Measurements from ENCODE around the gene ARID1B. TPM values are rescaled to one million over a fixed set of nuclear protein-coding genes. Genes with fewer than 3 reads are reported as not detected.

The ARID1B gene
- total and polyA plus RNA-seq, 7 donors = 8.4 to 115 (median 69.6) TPM

- TF ChIP-seq CTCF (IDR thresholded peaks at IDR 0.05) = no peak
- TF ChIP-seq POLR2A (IDR thresholded peaks at IDR 0.05) = no peak
- no peak for TF ChIP-seq EP300 (IDR thresholded peaks at IDR 0.05)
- no peak for TF ChIP-seq POLR2AphosphoS5 (IDR thresholded peaks at IDR 0.05)
- no peak overlapping the region for H3K4me3 ChIP-seq
- intact Hi-C loops (cut with DNase I) = no loop called here
- H3K27ac ChIP-seq = no peak overlapping the region
- H3K36me3 ChIP-seq = no peaks in the 10 kb centered on the region
- no peak for DNase-seq
- peaks cover 0 to 19% (median 15%) of the 10 kb centered on the region in 4 donors for H3K4me1 ChIP-seq
- H3K9me3 ChIP-seq = no peaks in the 10 kb centered on the region
- H3K27me3 ChIP-seq = no peaks in the 10 kb centered on the region
These were observed 135.3 kb downstream of the ARID1B start for GRCh38 chr6:156912431-156912830.

GRCh38 chr6:156914181-156914580, 137.0 kb downstream of the ARID1B start:
- no peaks in the 10 kb centered on the region for H3K36me3 ChIP-seq
- H3K9me3 ChIP-seq = no peaks in the 10 kb centered on the region
- WGBS, 2 donors = 84 to 89% methylated on average over 7 of the region's 7 CpGs
- no peak for DNase-seq
- TF ChIP-seq POLR2A (IDR thresholded peaks at IDR 0.05) (no peak), POLR2AphosphoS5 (IDR thresholded peaks at IDR 0.05) (no peak), CTCF (IDR thresholded peaks at IDR 0.05) (no peak), EP300 (IDR thresholded peaks at IDR 0.05) (no peak)
- H3K27ac ChIP-seq = no peak overlapping the region
- peaks cover 0 to 32% (median 22%) of the 10 kb centered on the region in 4 donors for H3K4me1 ChIP-seq
- H3K4me3 ChIP-seq = no peak overlapping the region
- intact Hi-C loops (cut with DNase I) = no loop called here
- H3K27me3 ChIP-seq = no peaks in the 10 kb centered on the region

GRCh38 chr6:156916130-156916801, 139.1 kb downstream of the ARID1B start:
- H3K27ac ChIP-seq = no peak overlapping the region
- H3K27me3 ChIP-seq = no peaks in the 10 kb centered on the region
- intact Hi-C loops (cut with DNase I) = no loop called here
- TF ChIP-seq CTCF (IDR thresholded peaks at IDR 0.05) (no peak), EP300 (IDR thresholded peaks at IDR 0.05) (no peak), POLR2AphosphoS5 (IDR thresholded peaks at IDR 0.05) (no peak), POLR2A (IDR thresholded peaks at IDR 0.05) (no peak)
- 60 to 75% methylated on average over 11 of the region's 11 CpGs for WGBS, 2 donors
- no peak for DNase-seq
- no peaks in the 10 kb centered on the region for H3K36me3 ChIP-seq
- H3K4me3 ChIP-seq = no peak overlapping the region
- no peaks in the 10 kb centered on the region for H3K9me3 ChIP-seq
- peaks cover 0 to 40% (median 23%) of the 10 kb centered on the region in 4 donors for H3K4me1 ChIP-seq

GRCh38 chr6:156917213-156917612, 140.0 kb downstream of the ARID1B start:
- Histone ChIP-seq H3K4me3 (no peak overlapping the region), H3K36me3 (no peaks in the 10 kb centered on the region), H3K9me3 (no peaks in the 10 kb centered on the region), H3K4me1 (peaks cover 0 to 40% (median 26%) of the 10 kb centered on the region in 4 donors), H3K27ac (no peak overlapping the region), H3K27me3 (no peaks in the 10 kb centered on the region)
- no peak for DNase-seq
- TF ChIP-seq EP300 (IDR thresholded peaks at IDR 0.05) (no peak), POLR2A (IDR thresholded peaks at IDR 0.05) (no peak), POLR2AphosphoS5 (IDR thresholded peaks at IDR 0.05) (no peak)
- intact Hi-C loops (cut with DNase I) = no loop called here
- WGBS, 2 donors = 82 to 88% methylated on average over 5 of the region's 5 CpGs

GRCh38 chr6:156918647-156919046, 141.5 kb downstream of the ARID1B start:
- H3K4me3 ChIP-seq = no peak overlapping the region
- WGBS, 2 donors = 77 to 83% methylated on average over 7 of the region's 7 CpGs
- TF ChIP-seq POLR2AphosphoS5 (IDR thresholded peaks at IDR 0.05) (no peak), POLR2A (IDR thresholded peaks at IDR 0.05) (no peak)
- H3K9me3 ChIP-seq = no peaks in the 10 kb centered on the region
- no peaks in the 10 kb centered on the region for H3K27me3 ChIP-seq
- DNase-seq = no peak
- no peak overlapping the region for H3K27ac ChIP-seq
- intact Hi-C loops (cut with DNase I) = no loop called here
- no peaks in the 10 kb centered on the region for H3K36me3 ChIP-seq
- peaks cover 0 to 40% (median 26%) of the 10 kb centered on the region in 4 donors for H3K4me1 ChIP-seq

GRCh38 chr6:156919370-156919769, 142.2 kb downstream of the ARID1B start:
- no peaks in the 10 kb centered on the region for H3K9me3 ChIP-seq
- DNase-seq = no peak
- no peak for TF ChIP-seq POLR2AphosphoS5 (IDR thresholded peaks at IDR 0.05)
- no peak for TF ChIP-seq POLR2A (IDR thresholded peaks at IDR 0.05)
- TF ChIP-seq CTCF (IDR thresholded peaks at IDR 0.05) = no peak
- no peak for TF ChIP-seq EP300 (IDR thresholded peaks at IDR 0.05)
- no peaks in the 10 kb centered on the region for H3K27me3 ChIP-seq
- no peak overlapping the region for H3K4me3 ChIP-seq
- intact Hi-C loops (cut with DNase I) = no loop called here
- peaks cover 0 to 40% (median 26%) of the 10 kb centered on the region in 4 donors for H3K4me1 ChIP-seq
- 98% methylated on average over 2 of the region's 2 CpGs for WGBS, 2 donors
- no peak overlapping the region for H3K27ac ChIP-seq
- no peaks in the 10 kb centered on the region for H3K36me3 ChIP-seq
